ENCODE measurements around the gene QTRT2.

QTRT2 gene

GRCh38 chr3:114127517-114127916 lies 71.0 kb downstream of the QTRT2 start:
- no peak for DNase-seq

DNA sequence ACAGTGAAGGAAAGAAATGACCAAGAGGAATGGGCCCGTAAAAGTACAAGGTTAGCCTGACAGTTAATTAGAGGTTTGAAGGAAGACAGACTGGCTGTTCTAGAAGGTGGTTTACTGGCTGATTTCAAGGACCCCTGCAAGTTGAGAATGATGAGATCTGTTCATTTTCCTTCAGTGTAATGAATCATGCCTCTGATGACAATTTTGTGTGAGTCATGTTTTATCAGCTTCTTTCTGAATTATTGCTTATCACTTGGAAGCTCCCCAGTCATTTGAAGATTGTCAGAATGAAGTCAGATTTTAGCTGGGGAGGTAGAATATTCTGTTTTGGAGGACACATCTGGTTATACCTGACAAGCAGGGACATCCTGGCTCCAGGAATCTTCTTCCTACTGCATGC lies 71.7 kb downstream of the QTRT2 start:
- no peak for DNase-seq

DNA sequence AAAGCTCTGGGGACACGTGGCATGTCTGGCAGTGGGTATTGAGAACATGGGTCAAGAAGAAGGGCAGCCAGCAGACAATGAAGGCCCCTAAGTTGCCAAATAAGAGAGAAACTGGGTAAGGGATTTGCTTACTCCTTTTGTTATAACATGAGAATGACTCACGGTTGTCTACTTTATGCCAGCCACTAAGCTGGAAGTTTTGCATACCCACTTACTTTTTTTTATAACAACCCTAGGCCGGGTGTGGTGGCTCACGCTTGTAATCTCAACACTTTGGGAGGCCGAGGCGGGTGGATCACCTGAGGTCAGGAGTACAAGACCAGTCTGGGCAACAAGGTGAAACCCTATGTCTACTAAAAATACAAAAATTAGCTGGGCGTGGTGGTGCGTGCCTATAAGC lies 72.3 kb downstream of the QTRT2 start:
- no peak for DNase-seq

- DNase-seq: no peak
Measured at GRCh38 chr3:114132500-114132899, 76.0 kb downstream of the QTRT2 start.

DNA sequence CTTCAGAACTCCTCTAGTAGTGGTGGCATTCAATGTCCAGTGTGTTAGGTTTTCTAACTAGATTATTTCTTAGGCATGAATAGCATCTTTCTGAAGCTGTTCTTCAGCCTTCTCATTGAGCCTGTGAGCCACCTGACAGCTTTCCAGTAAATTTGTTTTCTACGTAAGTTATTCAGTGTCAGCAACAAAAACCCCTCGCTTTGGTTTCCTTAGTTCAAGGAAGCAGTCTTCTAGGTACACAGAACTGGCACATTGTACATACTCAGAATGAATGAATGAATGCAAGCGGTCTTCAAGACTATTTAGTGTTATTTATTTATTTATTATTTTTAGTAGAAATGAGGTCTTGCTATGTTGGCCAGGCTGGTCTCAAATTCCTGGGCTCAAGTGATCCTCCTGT lies 77.4 kb downstream of the QTRT2 start:
- DNase-seq: no peak
